ENCODE results near the gene NXPE1.
"Not testable (repeated sequence)": the region's sequence is repeated elsewhere in the genome, so short reads cannot be mapped to it uniquely, and the experiment has no call there.

GRCh38 chr11:114603151-114603550 lies 43.5 kb upstream of the NXPE1 start:
- TF ChIP-seq CTCF (conservative IDR thresholded peaks at IDR 0.05); EZH2 (IDR thresholded peaks at IDR 0.05; ENCODE audit: low read depth): not testable (repeated sequence)

All from PC-9 (cell line).